Muscle of leg (tissue), 11 donors: Measurements from ENCODE around the gene PPM1A. TPM values are rescaled to one million over a fixed set of nuclear protein-coding genes. Genes with fewer than 3 reads are reported as not detected.
"Not testable (repeated sequence)": the region's sequence is repeated elsewhere in the genome, so short reads cannot be mapped to it uniquely, and the experiment has no call there.

ENCODE experiments used
- DNase-seq: peaks from one replicate; pipeline ENCODE4 v3.0.0; 2013
- H3K27ac ChIP-seq: one replicate; pipeline ENCODE4 v1.5.1; 2013; ENCODE audit warnings: mild to moderate bottlenecking, low read length, control low read depth
- H3K27me3 ChIP-seq: one replicate; pipeline ENCODE4 v1.6.1; 2013; ENCODE audit warnings: low read length; ENCODE audit not compliant: control insufficient read depth, insufficient read depth
- H3K36me3 ChIP-seq: one replicate; pipeline ENCODE4 v1.6.1; 2013; ENCODE audit warnings: low read length; ENCODE audit not compliant: control insufficient read depth, insufficient read depth
- H3K4me1 ChIP-seq: one replicate; pipeline ENCODE4 v1.6.1; 2013; ENCODE audit warnings: low read length; ENCODE audit not compliant: control insufficient read depth, insufficient read depth
- H3K4me3 ChIP-seq: one replicate; pipeline ENCODE4 v1.5.1; 2013; ENCODE audit warnings: low read length, control low read depth
- H3K9me3 ChIP-seq: replicated peaks from 2 replicates; pipeline ENCODE4 v1.6.1; 2013; ENCODE audit warnings: low read depth, low read length; ENCODE audit not compliant: control insufficient read depth
- WGBS: methylation state at CpG from one replicate; pipeline ENCODE4 v1.1.5; 2013; ENCODE audit warnings: missing lambda C conversion rate; ENCODE audit not compliant: insufficient coverage; 5-methylcytosine and 5-hydroxymethylcytosine counted together
- polyA plus RNA-seq, 8 donors: library from polyadenylated mRNA; unstranded; fragments of 120-200 nt; gene quantifications; one replicate each; pipeline versions ENCODE4 v1.2.1 to v1.2.3, GENCODE V29; 2013; ENCODE audit warnings: inconsistent platforms in 1 of 8, low replicate concordance in 1 of 8; ENCODE audit not compliant: insufficient read length in 8 of 8, insufficient read depth in 1 of 8
- total RNA-seq: library from RNA; stranded (reverse); fragments of 120-200 nt; gene quantifications from one replicate; pipeline ENCODE4 v1.2.4, GENCODE V29; 2013

Gene PPM1A
- total and polyA plus RNA-seq, 9 donors: 31.8 to 60.0 (median 54.4) TPM

DNA sequence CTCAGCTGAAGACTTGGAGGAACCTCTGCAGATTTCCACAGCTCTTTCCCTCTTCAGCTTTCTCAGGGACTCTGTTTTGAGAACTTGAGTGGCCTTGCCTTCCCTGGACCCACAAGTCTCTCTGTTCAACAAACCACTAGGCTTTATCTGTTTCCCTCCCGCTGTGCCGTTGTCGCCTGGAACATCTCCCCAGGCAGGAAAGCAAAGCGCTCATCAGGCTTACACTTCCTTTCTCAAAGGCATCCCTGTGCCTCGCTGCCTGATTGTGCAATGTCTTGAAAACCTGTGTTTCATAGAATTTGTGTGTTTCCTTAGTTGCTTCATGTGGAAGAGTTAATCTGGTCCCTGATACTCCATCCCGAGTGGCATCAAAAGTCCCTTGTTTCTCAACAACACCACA is 64.1 kb downstream of the PPM1A start:
- Histone ChIP-seq H3K4me1 (peaks cover 6% of the 10 kb centered on the region), H3K4me3 (no peak overlapping the region), H3K27ac (no peak overlapping the region), H3K36me3 (no peaks in the 10 kb centered on the region), H3K9me3 (no peaks in the 10 kb centered on the region), H3K27me3 (no peaks in the 10 kb centered on the region)
- no peak for DNase-seq
- WGBS: 60% methylated on average over 1 of the region's 6 CpGs

DNA sequence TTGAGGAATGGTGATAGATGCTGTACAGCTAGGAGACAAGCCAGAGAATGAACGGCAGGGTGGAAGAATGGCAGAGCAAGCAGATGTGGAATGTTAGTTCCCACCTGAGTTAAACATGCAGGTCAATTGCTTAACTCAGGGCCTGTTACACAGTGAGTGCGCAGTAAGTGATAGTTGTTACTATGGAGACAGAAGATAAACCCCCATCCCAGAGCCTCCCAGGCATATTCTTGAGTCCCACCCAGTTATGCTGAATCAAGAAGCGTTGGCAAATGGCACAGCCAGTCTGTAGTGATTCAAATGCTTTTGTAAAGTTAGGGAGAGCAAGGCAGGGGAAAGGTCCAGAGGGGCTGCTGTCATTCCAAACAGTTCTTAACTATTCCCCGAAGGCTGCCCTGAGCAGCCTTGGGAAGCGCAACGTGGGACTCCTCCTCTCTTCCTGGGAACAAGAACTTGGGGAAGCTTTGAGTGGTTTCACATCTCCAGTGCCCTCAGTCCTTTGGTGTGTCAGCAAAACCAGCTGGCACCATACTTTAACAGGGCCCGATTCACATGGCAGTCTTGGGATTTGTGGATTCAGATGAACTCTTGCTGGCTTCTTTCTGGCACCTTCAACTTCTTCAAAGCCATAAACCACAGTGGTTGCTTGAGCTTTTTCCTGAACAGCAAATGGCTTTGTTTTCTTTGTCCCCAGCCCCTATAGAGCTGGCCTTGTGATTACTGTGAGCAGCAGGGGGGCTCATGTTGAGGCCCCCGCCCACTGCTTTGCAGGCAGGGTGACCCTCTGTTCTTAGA is 66.4 kb downstream of the PPM1A start:
- 50% methylated on average over 4 of the region's 8 CpGs for WGBS
- peaks cover 3% of the 10 kb centered on the region for H3K4me1 ChIP-seq
- H3K27me3 ChIP-seq: peaks cover 2% of the 10 kb centered on the region
- no peaks in the 10 kb centered on the region for H3K36me3 ChIP-seq
- no peak overlapping the region for H3K4me3 ChIP-seq
- no peak for DNase-seq
- H3K27ac ChIP-seq: no peak overlapping the region
- no peaks in the 10 kb centered on the region for H3K9me3 ChIP-seq

DNA sequence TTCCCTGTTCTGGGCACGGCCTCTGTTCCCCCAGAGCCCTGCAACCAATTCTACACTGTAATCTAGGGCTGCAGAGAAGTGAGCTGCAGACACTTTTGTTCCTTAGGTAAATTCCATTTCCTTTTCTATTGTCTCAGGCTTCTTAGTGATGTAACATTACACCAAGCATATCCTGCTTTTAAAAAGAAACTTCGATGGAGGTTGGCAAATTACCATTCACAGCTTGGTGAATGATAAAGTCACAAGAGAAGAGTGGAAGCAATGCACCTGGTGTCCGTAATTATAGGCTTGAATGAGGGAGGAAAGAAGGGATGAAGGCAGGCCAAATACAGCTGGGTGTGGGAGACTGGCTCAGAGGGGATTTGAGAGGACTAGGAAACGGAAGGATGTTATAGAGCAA is 68.6 kb downstream of the PPM1A start:
- WGBS: no CpG with 5 or more reads among the region's 4 CpGs
- no peaks in the 10 kb centered on the region for H3K36me3 ChIP-seq
- H3K4me1 ChIP-seq: no peaks in the 10 kb centered on the region
- no peak overlapping the region for H3K4me3 ChIP-seq
- H3K27ac ChIP-seq: no peak overlapping the region
- no peaks in the 10 kb centered on the region for H3K9me3 ChIP-seq
- no peak for DNase-seq
- peaks cover 2% of the 10 kb centered on the region for H3K27me3 ChIP-seq

DNA sequence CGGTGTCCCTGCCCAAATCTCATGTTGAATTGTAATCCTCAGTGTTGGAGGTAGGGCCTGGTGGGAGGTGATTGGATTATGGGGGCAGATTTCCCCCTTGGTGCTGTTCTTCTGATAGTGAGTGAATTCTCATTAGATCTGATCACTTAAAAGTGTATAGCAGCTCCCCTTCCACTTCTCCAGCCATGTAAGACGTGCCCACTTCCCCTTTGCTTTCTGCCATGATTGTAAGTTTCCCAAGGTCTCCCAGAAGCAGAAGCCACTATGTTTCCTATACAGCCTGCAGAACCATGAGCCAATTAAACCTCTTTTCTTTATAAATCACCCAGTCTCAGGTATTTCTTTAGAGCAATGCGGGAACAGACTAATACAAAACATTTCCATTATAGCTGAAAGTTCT is 71.8 kb downstream of the PPM1A start:
- WGBS: 73% methylated on average over 2 of the region's 3 CpGs
- H3K27me3 ChIP-seq, H3K36me3 ChIP-seq, DNase-seq, H3K9me3 ChIP-seq, H3K27ac ChIP-seq, H3K4me3 ChIP-seq, H3K4me1 ChIP-seq: not testable (repeated sequence)

DNA sequence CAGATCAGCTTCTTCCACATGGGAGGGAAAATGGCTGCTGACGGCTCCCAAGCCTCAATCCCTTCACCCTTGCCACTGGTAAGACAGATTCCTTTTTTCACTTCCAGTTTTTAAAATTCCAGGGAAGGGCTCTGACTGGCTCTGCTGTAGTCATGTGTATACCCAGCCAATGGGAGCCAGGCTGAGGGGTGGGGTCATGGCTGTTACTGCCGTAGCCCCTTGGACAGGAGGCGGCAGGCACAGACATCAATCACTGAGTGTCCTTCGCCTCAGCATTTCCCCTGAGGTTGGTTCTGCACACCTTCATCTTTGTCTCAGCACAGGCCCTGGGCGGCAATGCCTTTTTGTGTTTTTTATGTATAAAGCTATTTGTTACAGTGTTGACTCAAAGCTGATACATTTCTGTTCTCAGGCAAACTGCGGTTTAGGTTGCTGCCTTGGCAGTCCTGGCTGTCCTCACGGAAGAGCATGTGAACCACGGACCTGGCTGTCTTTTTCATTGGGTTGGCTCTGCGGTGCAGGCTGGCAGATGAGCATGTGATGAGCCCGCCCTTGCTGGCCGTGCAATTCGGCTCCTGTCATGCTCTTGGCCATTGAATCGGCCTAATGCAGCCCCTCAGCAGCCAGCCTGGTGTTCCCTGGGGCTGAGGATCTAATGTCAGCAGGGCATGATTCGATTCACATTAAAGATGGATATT is 74.3 kb downstream of the PPM1A start:
- no peaks in the 10 kb centered on the region for H3K36me3 ChIP-seq
- no peaks in the 10 kb centered on the region for H3K9me3 ChIP-seq
- H3K4me3 ChIP-seq: no peak overlapping the region
- WGBS: 71% methylated on average over 11 of the region's 14 CpGs
- peaks cover 8% of the 10 kb centered on the region for H3K4me1 ChIP-seq
- H3K27me3 ChIP-seq: peaks cover 11% of the 10 kb centered on the region
- H3K27ac ChIP-seq: no peak overlapping the region
- no peak for DNase-seq

DNA sequence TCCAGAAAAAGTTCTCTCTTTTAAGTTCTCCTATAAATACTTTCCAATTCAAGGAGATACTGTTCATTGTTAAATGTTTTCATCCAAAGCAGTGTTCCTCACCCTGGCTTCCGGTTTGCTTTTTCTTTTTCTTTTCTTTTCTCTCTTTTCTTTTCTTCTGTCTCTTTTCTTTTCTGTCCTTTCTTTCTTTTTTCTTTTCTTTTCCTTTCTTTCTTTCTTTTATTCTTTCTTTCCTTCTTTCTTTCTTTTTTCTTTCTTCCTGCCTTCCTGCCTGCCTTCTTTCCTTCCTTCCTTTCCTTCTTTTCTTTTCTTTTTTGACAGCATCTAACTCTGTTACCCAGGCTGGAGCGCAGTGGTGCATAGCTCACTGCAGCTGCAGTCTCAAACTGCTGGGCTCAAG is 75.8 kb downstream of the PPM1A start:
- H3K4me3 ChIP-seq: no peak overlapping the region
- H3K27ac ChIP-seq: no peak overlapping the region
- no peaks in the 10 kb centered on the region for H3K9me3 ChIP-seq
- H3K27me3 ChIP-seq: peaks cover 15% of the 10 kb centered on the region
- peaks cover 8% of the 10 kb centered on the region for H3K4me1 ChIP-seq
- WGBS: 88% methylated on average over 2 of the region's 2 CpGs
- H3K36me3 ChIP-seq: no peaks in the 10 kb centered on the region
- DNase-seq: no peak

DNA sequence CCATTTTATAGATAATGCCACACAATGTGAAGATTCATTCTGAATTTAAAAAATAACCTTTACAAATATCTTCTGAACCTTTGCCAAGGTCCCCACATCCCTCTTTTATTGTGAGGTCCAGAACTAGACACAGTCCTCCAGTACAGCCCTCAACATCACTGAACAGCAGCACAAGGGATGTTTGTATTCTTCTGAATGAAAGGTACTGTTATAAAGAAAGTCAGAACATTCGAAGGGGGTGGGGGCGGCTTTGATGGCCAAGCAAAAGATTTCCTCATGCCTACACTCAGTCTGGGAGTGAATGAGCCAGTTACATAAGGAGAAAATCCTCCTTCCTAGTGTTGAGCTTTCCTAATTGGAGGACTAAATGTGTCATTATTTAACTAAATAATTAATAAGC is 77.3 kb downstream of the PPM1A start:
- Histone ChIP-seq H3K27ac (no peak overlapping the region), H3K36me3 (no peaks in the 10 kb centered on the region), H3K27me3 (peaks cover 15% of the 10 kb centered on the region), H3K9me3 (no peaks in the 10 kb centered on the region), H3K4me3 (no peak overlapping the region), H3K4me1 (peaks cover 11% of the 10 kb centered on the region)
- no CpG with 5 or more reads among the region's 2 CpGs for WGBS
- no peak for DNase-seq

DNA sequence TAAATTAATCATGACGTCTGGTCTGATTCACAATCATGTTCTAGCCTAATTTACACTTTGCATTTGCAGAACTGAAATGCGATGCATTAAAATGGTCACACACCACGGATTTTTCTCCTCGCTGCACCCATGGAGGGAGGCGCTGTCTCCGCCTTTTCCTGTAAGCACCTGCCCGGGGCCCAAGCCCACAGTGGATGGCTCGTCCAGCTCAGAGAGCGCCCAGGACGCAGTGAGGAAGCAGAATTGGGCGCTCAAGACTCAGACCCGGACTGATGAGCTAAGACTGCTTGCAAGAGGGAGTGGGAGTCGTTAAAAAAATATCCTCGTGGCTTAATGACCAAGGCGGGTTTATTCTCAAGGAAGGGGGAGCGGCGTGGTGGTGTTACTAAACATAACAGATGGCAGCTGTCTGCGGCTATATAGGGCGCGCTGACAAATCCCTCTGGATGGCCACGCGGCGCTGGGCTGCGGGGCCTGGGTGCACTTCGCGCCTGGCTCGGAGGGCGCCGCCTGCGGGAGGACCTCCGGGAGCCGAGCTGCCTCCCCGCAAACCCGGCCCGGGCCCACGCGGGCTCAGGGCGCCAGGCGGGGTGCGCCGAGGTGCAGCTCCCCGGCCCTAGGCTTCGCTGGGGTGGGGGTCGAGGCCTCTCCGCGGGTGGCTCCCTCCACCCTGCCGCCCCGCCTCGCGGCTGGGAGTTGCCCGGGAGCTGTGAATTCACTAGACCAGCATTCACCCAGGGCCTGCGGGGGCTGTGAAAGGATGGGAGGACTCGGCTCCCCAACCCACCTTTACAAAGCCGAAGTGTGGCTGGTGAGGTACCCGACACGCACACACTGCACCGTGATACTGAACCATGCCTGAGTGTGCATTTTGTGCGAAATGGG is 78.7 kb downstream of the PPM1A start:
- peaks cover 15% of the 10 kb centered on the region for H3K27me3 ChIP-seq
- peaks cover 15% of the 10 kb centered on the region for H3K4me1 ChIP-seq
- H3K27ac ChIP-seq: peak overlapping the region; percentile 49
- DNase-seq: peak; percentile 67
- H3K4me3 ChIP-seq: peak overlapping the region; percentile 39
- H3K9me3 ChIP-seq: no peaks in the 10 kb centered on the region
- WGBS: 7% methylated on average over 42 of the region's 58 CpGs
- no peaks in the 10 kb centered on the region for H3K36me3 ChIP-seq

DNA sequence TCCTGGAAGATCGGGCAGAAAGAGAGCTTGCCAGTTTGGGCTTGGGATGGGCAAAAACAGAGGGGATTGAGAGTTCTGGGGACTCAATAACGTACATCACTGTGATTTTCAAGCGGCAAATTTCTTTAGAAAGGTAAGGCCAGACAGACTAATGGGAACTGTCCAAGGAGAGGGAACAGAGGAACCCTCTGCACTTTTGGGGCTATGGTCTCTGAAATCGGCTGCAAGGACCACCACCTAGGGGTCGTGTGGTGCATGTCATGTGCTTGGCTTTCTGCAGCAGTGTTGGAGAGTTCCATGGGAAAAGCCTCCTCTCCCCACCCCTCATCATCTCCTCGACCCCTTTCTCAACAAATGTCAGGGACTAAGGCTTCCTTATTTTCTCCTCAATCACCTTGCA is 79.6 kb downstream of the PPM1A start:
- Histone ChIP-seq H3K9me3 (no peaks in the 10 kb centered on the region), H3K36me3 (no peaks in the 10 kb centered on the region), H3K27ac (no peak overlapping the region), H3K4me1 (peaks cover 15% of the 10 kb centered on the region), H3K27me3 (peaks cover 15% of the 10 kb centered on the region), H3K4me3 (no peak overlapping the region)
- DNase-seq: no peak
- WGBS: 70% methylated on average over 4 of the region's 6 CpGs

DNA sequence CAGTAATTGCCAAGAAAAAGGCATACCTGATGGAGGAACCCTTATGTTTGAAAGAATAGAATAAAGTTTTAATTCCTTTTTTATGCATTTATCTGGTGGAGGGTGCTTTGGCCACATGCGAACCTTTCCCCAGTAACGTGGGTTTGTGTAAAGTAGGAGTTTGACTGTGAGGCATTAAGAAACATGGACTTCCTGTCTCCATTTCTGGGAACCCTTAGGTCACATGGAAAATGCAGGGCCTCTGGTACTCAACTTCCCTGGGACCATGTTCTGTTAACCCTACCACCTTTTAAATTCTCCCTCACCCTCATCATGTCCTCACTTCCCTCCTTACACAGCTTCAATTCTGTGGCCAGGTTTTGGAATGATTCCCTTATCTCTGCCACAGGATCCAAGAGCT is 80.3 kb downstream of the PPM1A start:
- Histone ChIP-seq H3K27me3 (peaks cover 15% of the 10 kb centered on the region), H3K4me3 (no peak overlapping the region), H3K9me3 (no peaks in the 10 kb centered on the region), H3K36me3 (no peaks in the 10 kb centered on the region), H3K27ac (no peak overlapping the region), H3K4me1 (peaks cover 15% of the 10 kb centered on the region)
- no CpG with 5 or more reads among the region's 2 CpGs for WGBS
- DNase-seq: no peak
